Activated T-cell treated with anti-CD3 and anti-CD28 coated beads for 1 hour (primary cell): ENCODE data around the gene MYH13.

ENCODE experiments used
- DNase-seq: peaks from one replicate; pipeline ENCODE4 v3.0.0-alpha.2; 2020; ENCODE audit warnings: low read depth

Gene MYH13

DNA sequence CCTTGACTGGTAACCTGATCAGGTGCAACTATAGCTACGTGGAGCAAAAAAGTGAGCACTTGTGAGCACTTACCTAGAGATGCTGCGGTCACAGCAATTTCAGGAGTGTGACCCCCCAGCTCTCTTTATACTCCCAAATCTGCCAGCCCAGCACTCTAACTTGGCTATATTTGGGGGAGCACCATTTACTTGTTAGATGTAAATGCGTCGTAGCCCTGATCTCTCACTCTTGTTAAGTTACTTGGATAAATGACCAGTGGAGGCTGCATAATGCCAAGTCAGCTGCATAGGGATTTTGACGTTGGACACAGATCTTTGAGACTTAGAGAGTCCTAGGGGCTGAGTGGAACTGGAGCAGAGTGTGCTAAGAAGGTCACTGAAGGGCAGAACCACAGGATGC, at the start of gene MYH13:
Gene MYH13, minus strand, starts transcription at position 101 of the 400 bp plus-strand sequence. CDS start 8,476 bp downstream, outside the sequence.
- DNase-seq, result no peak

DNA sequence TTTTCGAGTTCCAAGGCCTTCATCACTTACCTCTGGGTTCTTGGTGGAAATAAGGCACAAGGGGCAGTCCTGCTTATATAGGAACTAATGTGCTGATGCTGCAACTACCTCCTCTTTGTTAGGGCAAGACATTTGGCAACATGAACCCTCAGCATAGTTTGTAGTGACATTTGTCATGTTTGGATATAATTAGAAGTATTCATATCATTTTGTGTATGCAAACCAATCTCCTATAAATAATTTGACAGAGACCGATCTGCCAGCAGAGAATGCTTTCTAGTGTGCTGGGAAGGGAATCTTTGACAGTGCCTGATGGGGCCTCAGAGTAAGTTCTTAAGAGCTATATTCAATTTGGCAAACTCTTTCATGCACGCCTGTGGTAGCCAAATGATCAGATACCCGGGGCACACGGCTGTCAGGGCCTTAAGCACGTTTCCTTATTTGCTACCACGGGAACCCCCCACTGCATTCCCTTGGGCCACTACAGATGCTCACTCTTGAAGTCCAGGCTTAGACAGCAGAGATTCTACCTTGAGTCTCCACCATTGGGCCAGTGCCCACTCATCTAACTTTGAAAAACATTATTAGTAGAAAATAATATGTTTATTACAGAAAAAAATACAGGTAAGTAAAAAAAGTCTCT, 49.2 kb upstream of the MYH13 start, which contains the start of gene MYH8:
Gene MYH8, minus strand, starts transcription at position 51 of the 643 bp plus-strand sequence. CDS start 1,723 bp downstream, outside the sequence.
- DNase-seq, result no peak

DNA sequence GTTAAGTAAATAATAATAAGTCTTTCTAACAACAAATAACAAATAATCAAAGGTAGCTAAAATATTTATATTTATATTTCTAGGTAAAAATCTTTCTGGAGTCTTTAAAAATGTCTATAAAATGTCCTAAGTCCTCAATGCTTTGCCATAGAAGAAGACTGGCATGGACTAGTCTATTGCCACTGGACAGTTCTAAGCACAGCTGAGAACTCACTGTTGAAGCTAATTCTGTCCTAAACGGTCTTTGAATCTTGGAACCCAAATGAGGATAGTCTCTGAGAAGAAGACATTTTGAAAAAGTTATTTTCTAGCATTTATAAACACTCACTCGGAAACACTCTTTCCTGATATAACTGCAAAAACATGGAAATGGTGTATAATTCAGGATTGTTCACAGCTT, 48.4 kb upstream of the MYH13 start:
- no peak for DNase-seq

DNA sequence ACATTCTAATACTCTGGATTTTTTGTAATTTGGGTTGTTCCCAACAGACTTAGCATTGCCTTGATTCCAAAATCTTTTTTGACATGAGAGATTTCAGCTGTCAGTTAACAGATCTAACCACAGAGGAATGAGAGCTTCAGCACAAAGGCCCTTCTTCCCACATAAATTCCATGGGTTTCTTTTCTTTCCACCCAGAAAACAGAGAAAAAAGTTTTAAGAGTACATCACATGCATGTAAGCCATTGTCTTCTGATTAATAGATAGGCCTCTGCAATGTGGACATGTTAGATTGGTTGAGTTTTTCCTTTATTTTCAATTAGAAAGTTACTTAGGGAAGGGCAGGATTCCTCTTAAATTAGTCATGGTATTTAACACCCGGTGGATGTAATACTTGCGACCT, 48.0 kb upstream of the MYH13 start:
- DNase-seq, result no peak

DNA sequence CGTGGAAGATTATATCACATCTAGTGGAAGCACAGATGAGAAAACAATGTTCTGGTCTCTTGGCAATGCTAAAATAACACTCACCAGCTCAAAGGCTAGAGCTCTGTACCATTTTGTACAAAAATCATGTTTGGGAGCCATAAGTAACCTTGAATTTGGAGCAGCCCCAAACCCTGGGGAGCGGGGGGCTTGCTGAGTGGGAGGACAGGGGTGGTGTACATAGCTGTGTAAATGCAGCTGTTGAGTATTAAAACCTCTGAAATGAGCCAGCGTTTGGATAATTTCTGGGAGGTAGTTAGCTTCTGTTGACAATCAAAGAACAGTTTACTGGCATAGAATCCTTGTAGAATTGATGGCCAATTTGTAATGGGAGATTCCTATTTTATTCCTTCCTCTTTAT, 44.6 kb upstream of the MYH13 start:
- DNase-seq, result no peak

DNA sequence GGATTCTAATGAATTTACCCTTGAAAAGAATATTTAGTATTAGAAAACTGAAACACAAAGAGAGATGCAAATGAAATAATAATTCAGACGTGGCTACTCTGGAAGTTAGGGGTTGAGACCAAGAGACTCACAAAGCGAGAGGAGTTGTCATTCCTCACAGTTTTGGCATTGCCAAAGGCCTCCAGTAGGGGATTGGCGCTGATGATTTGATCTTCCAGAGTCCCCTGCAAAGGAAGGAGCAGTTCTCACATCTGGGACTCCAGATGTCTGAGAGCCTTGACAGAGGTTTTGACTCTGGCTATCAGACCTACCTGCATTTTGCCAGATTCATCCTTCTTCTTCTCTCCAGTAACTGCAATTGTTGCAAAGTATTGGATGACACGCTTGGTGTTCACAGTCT, 42.4 kb upstream of the MYH13 start:
- no peak for DNase-seq

DNA sequence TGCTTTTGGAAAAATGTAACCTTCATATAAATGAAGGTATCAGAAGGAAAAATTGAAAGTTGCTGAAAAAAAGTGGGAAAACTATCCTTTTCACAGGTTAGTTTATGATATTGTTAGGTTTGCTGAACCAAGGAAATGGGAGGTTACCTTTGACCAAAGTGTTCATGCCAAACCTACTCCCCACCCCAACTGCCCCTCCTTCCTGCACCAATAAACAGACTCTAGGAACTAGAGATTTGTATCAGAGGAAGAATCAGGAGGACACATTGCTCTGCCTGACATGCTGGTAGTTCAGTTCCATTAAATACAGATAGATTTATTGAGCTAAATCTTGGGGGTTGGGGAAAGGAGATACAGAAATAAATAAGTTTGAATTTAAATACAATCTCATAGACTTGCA, 30.8 kb upstream of the MYH13 start:
- DNase-seq, result no peak

DNA sequence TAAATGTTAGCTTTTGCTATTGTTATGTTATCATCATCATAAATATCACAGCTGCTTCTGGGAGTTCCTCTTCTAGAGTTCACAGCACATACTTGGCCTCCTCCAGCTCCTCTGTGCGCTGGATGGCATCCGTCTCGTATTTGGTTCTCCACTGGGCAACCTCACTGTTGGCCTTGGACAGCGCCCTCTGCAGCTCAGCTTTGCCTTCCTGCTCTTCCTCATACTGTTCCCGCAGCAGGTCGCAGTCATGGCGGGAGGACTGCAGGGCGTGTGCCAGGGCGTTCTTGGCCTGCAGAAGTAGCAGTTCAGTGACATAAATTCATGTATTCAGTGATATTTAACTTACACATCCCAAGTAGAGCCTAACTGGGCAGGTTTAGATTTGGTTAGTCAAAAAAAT, 25.5 kb upstream of the MYH13 start:
- no peak for DNase-seq

DNA sequence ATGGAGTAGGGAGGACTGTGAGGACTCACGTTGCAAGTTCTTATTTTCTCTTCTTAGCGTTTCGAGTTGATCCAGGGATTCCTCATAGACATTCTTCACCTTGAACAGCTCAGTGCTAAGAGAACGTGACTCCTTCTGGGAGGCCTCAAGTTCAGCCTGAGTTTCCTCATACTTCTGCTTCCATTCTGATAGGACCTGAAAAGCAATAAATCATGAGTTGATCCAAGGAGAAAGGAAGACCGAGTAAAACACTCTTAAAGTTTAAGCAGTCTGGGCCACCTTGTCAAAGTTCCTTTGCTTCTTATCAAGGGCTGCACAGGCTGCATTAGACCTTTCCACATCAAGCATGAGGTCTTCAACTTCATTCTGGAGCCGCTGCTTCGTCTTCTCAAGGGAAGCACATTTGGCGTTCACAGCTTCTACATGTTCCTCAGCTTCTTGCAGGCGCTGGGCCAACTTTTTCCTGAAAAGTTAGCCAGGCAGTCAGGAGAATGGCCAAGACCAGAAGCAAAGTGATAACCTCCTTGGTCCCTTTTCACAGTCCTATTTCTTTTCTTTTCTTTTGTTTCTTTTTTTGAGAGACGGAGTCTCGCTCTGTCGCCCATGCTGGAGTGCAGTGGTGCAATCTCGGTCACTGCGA, 23.8 kb upstream of the MYH13 start:
- DNase-seq, result no peak

DNA sequence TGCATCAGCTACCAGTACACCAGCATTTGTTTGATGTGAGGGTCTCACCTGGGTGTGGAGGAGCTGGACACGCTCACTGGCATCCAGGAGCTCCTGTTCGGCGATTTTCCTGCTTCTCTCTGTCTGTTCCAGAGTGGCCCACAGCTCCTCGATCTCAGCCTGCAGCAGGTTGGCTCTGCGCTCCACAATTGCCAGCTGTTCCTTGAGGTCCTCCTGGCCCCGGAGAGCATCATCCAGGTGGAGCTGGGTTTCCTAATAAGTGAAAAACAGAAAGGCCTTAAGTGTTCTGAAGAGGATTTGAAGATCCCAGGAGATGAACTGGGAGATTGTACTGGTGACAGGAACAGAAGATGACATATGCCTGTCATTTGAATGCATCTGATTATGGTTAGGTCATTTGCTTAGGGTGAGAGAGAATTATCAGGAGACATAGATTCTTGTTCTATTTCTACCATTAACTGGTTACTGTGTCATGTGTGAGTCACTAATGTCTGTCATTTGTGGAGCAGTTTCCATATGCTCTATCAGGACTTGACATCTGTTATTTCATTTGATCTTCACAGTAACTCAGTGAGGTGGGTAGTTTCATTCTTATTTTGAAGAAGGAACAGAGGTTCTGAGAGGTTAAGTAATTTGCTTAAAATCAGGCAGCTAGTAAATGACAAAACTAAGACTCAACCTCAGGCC, 21.5 kb upstream of the MYH13 start:
- DNase-seq, result no peak

DNA sequence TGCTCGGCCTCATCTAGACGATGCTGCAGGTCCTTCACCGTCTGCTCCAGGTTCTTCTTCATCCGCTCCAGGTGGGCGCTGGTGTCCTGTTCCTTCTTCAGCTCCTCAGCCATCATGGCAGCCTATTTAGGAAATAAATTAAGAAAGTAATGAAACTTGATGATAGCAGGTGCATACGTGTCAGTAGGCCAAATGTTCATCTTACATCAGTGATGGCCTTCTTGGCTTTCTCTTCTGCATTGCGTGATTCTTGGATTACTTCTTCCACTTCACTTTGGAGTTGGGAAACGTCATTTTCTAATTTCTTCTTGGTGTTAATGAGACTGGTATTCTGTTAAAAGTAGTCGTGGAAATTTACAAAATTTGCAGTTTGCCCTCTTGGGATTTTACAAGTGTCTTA, 20.1 kb upstream of the MYH13 start:
- DNase-seq, result no peak

DNA sequence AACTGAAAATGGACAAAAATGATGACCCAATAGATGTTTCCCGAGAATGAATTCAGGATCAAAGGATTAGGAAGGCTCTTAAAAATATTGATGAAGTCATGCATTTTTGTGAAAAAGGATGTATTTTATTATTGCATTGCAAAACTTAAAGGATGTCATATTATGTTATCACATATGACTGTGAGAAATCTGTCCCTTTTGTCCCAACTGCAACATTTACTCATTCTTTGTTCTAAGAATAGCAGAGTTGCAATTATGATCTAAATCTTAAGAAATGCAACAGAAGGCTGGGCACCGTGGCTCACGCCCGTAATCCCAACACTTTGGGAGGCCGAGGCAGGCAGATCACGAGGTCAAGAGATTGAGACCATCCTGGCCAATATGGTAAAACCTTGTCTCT, 13.1 kb upstream of the MYH13 start:
- DNase-seq, result no peak

DNA sequence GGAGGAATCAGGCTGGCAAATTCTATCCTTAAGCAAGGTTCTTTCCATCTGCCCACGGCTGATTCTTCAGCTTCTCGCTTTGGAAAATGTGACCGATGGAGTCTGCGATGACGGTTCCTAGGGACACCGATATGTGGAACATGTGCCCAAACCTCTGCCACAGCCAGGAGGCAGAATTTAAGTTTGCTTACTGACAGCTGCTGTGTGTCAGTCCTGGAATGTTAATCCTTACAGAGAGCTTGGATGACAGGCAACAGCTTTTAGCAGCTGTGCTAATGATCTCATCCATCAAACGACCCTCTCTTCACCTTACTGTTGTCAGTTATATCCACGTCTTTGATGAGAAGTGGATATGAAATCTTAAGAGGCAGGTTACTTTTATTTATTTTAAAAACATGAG, 11.4 kb upstream of the MYH13 start:
- no peak for DNase-seq

DNA sequence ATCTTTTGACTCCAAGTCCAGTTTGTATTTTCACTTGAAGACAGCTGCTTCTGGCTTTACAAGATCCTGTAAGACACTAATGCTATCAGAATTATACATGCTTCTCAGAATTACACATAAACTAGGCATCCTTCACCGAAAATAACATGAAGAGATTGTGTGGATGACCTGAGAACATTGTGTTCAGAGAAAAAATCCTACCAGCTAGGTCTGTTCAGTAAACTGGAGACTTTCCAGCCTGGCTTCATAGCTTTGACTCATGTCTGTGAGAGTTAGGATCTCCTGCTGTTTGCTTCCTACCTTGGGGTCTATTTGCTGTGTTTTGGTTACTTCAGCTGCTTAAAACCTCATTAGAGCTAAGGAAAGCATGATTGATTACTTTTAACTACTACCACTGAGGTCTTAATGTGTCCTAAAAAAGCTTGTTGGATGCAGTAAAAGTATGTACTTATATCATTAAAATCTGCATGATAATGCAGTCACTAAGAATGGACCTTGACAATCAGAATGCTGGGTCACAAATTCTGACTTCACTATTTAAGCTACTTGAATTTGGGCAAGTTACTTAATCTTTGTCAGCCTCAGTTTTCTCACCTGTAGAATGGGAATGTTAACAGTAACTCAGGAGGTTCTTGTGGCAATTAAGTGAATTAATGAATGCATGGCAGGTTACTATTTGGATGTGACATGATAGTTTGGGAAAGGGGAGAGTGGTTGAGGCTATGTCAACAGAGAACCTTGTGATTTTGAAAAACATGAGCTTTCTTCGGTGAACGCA, 8.0 kb upstream of the MYH13 start:
- DNase-seq, result no peak

DNA sequence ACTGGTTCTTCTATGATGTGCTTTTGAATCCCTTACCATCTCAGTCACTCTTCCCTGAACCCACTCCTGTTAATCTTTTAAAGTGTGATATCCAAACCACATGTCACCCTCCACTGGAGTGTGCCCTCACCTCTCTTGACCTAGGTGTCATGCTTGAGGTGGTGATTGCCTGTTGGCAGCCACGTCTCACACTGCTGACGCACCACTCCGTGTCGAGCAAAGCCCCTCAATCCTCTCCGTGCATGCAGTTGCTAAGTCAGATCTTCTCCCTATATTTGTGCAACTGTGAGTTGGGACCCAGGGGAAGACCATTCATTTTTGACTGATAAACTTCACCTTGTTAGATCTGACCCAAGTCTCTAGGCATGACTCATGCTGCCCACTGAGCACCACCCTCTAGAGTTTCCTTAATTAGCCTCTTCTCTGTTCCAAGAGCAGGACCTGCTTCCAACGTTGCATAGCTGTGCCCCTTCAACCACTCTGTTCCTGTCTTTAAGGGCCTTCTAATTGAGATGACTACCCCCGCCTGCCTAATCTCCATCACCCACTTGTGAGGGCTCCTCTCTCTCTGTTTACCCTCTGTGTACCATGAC, 2.7 kb downstream of the MYH13 start:
- DNase-seq, result no peak

DNA sequence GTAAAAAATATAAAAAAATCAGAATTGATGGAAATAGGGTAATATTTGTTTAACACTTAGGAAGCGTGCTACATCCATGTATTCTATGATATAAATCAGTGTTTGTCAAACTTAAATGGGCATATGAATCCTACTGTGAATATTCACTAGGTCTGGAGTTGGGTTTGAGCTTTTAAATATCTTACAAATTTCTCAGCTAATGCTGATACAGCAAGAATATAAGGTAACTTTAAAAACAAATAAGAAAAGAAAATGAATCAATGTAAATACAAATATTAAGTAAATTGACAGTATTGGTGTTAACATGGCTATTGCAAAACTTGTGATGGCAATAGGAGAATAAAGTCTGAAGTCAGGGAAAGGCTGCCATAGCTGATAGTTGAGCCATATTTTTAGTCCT, 3.6 kb downstream of the MYH13 start:
- no peak for DNase-seq

DNA sequence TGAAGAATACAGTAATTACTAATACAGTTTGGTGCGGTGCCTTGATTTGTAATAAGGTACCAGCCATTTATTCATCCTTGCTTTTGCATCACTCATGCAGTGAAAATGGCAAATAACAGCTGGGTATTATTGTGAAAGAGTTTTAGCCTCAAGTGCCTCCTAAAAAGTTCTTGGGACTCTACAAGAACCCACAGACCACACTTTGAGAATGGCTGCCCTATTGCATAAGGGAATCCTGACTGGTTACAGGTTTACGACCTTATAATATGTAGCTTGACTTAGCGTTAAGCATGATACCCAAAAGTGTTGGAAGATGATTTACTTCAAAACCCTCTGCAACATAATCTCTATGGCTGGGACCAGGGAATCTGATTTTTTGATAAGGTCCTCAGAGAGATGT, 4.2 kb downstream of the MYH13 start:
- no peak for DNase-seq

DNA sequence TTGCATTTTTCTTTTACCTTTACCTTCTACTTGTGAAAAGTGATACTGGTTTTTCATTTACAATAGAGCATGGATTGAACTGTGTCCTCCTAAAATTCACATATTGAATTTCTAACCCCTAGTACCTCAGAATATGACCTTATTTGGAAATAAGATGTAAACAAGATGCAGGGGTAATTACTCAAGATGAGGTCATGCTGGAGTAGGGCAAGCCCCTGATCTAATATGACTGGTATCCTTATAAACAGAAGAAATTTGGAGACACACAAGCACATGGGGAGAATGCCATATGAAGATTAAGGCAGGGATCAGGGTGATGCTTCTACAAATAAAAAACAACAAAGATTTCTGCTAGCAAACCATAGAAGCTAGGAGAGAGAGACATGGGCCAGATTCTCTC, 12.2 kb downstream of the MYH13 start:
- DNase-seq, result no peak

DNA sequence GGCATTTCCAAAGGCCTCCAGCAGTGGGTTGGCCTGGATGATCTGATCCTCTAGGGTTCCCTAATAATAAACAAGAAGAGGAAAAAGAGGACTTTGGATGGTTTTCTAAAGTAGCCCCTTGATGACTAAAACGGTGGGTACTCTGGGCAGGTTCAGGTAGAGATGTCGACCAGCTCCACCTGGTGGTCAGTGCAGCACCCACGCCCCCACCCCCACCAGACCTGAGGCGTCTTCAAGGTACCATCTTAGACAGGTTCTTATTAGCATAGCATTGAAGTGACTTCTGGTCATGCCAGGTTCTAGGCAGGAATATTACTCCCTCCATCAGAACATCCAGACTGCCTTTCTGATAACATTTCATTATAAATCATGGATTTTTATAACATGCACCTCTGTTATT, 15.0 kb downstream of the MYH13 start:
- no peak for DNase-seq

DNA sequence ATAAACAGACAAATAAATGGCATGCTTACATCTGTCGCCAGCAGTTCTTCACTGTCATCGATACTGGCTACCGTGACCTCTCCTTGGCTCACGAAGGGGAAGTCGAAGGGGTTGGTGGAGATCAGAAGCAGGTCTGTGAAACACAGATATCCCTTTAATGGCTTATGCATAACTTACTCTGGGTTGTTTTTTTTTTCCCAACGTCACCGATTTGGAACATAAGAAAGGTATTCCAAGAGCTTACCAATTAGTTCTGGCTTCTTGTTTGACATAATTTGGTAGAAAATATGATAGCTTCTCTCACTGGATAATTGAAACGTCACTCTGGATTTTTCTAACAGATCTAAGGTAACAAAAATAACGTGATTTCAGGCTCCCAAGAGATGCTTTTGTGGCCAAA, 18.2 kb downstream of the MYH13 start:
- DNase-seq, result no peak

DNA sequence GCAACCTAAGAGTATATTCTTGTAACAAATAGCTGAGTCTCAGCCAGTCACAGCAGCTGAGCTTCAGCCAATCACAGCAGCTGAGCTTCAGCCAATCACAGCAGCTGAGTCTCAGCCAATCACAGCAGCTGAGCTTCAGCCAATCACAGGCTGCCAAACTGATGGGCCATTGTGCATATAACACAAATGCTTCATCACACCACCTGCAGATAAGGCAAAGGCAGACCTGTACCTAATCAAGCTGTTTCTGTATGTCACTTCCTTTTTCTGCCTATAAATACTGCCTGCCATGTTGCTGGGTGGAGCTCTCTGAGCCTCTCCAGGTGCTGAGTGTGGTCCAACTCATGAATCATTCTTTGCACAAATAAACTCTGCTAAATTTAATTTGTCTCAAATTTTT, 19.9 kb downstream of the MYH13 start:
- no peak for DNase-seq

DNA sequence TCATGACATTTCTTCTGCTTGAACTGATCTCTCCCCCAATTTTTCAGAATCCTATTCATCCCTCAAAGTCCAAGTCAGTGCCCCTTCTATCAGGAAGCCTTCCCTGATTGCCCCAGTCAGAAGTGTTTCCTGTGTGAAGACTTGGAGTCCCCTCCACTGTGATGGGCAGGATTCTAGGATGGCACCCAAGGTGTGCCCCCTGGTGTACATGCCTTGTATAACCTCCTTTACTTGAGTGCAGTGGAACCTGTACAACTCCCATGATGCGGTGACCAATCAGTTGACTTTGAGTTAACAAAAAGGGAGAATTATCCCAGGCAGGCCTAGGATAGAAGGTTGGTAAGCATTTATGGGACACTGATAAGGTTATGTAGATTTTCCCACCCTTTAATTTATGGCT, 23.4 kb downstream of the MYH13 start:
- no peak for DNase-seq
